MM.1S (cell line): ENCODE results near the gene MEF2C.

Experiments used
- CTCF ChIP-seq: fragments of 300-600 bp; sonication (generic); IDR thresholded peaks from 2 replicates; pipeline ENCODE4 v1.5.1; 2016; ENCODE audit warnings: antibody characterized with exemption, low read length, mixed read lengths
- EZH2 ChIP-seq: fragments of 300-600 bp; sonication (generic); optimal IDR thresholded peaks from 2 replicates; pipeline ENCODE3; 2017; ENCODE audit warnings: low read depth, mild to moderate bottlenecking, antibody characterized with exemption, low read length, mixed read lengths

DNA sequence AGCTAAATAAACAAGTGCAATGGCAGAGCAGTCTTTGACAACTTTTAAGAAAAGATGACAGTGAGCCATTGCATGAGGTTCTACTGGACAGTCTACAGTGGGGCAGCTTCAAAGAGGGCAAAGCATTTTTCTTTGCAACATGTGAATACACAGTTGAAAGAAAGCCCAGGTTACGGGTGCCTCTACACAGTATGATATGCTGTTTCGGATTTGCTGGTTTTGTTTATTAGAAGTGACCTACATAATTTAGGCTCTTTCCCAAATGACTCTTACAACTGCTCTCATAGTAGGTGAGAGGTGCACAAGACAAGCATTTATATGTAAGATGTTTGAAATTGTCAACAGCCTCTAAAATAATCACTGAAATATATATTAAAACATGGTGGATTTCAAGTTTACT, 62.4 kb downstream of the MEF2C start:
- TF ChIP-seq CTCF, result no peak
- no peak for TF ChIP-seq EZH2
